ENCODE results near the gene MOB1A.
"Not testable (repeated sequence)": the region's sequence is repeated elsewhere in the genome, so short reads cannot be mapped to it uniquely, and the experiment has no call there.

Gene MOB1A

GRCh38 chr2:74178211-74179062, at the start of gene MOB1A:
TSS of gene MOB1A (minus strand) at chr2:74178879. CDS start at chr2:74178674, 205 bp downstream.
- DNase-seq, result peak; percentile 97

GRCh38 chr2:74227646-74228045, 49.0 kb upstream of the MOB1A start:
- no peak for DNase-seq

GRCh38 chr2:74226648-74227213, 48.1 kb upstream of the MOB1A start:
- DNase-seq, result no peak

GRCh38 chr2:74225698-74226459, 47.2 kb upstream of the MOB1A start:
- DNase-seq, result no peak

- DNase-seq, result no peak
These were observed 45.5 kb upstream of the MOB1A start for GRCh38 chr2:74223941-74224770.

GRCh38 chr2:74222300-74222650, 43.6 kb upstream of the MOB1A start:
- no peak for DNase-seq

GRCh38 chr2:74221604-74222299, 43.1 kb upstream of the MOB1A start:
- DNase-seq, result no peak

- DNase-seq, result no peak
These were observed 42.4 kb upstream of the MOB1A start for GRCh38 chr2:74221091-74221490.

- DNase-seq, result no peak
These were observed 41.3 kb upstream of the MOB1A start for GRCh38 chr2:74219846-74220486.

GRCh38 chr2:74216642-74217041, 38.0 kb upstream of the MOB1A start:
- DNase-seq, result no peak

- not testable (repeated sequence) for DNase-seq
These were observed 37.1 kb upstream of the MOB1A start for GRCh38 chr2:74215771-74216170.

GRCh38 chr2:74212702-74213410, 34.2 kb upstream of the MOB1A start:
- DNase-seq, result no peak

- no peak for DNase-seq
These were observed 27.6 kb upstream of the MOB1A start for GRCh38 chr2:74206180-74206688.

- DNase-seq, result no peak
These were observed 26.9 kb upstream of the MOB1A start for GRCh38 chr2:74205596-74205995.

- no peak for DNase-seq
These were observed 26.4 kb upstream of the MOB1A start for GRCh38 chr2:74205113-74205512.

GRCh38 chr2:74204436-74204835, 25.8 kb upstream of the MOB1A start:
- no peak for DNase-seq

- no peak for DNase-seq
These were observed 22.9 kb upstream of the MOB1A start for GRCh38 chr2:74201596-74201995.

- DNase-seq, result no peak
These were observed 22.5 kb upstream of the MOB1A start for GRCh38 chr2:74201196-74201595.

GRCh38 chr2:74199871-74200305, 21.2 kb upstream of the MOB1A start:
- DNase-seq, result no peak

GRCh38 chr2:74199275-74199701, 20.6 kb upstream of the MOB1A start:
- no peak for DNase-seq
